Ascending aorta (tissue), 2 donors: ENCODE results near the gene MRPS18C. TPM values are rescaled to one million over a fixed set of nuclear protein-coding genes. Genes with fewer than 3 reads are reported as not detected.
"Not testable (repeated sequence)": the region's sequence is repeated elsewhere in the genome, so short reads cannot be mapped to it uniquely, and the experiment has no call there.

Experiments used
- DNase-seq, 2 donors: peaks; one replicate each; pipeline ENCODE4 v3.0.0-alpha.2; 2019; ENCODE audit warnings: low spot score in 2 of 2
- H3K27ac ChIP-seq, 2 donors: fragments of 200-600 bp; sonication (generic); one replicate each; pipeline ENCODE4 v1.5.1; 2016 to 2017; ENCODE audit warnings: mild to moderate bottlenecking in 1 of 2
- H3K27me3 ChIP-seq: fragments of 200-600 bp; sonication (generic); one replicate; pipeline ENCODE4 v1.5.1; 2017
- H3K36me3 ChIP-seq, 2 donors: fragments of 200-600 bp; sonication (generic); one replicate each; pipeline ENCODE4 v1.5.1; 2016
- H3K4me1 ChIP-seq, 2 donors: fragments of 200-600 bp; sonication (generic); one replicate each; pipeline ENCODE4 v1.5.1; 2016 to 2017; ENCODE audit warnings: mild to moderate bottlenecking in 1 of 2
- H3K4me3 ChIP-seq, 2 donors: fragments of 200-600 bp; sonication (generic); one replicate each; pipeline ENCODE4 v1.5.1; 2016 to 2017; ENCODE audit warnings: mild to moderate bottlenecking in 1 of 2
- H3K9me3 ChIP-seq, 2 donors: fragments of 200-600 bp; sonication (generic); one replicate each; pipeline ENCODE4 v1.5.1; 2016
- intact Hi-C: fragments of 100-400 bp; cut with DNase I; formaldehyde crosslinking; loops from one replicate; pipeline ENCODE4 v1.15.1; 2023
- total RNA-seq: library from RNA; depleted of rRNA; stranded (reverse); fragments of >200 nt; gene quantifications from one replicate; pipeline ENCODE4 v1.1.0, GENCODE V29; 2016
- TF ChIP-seq, protein P1 (sequence below), 3 experiments: fragments of 200-600 bp in 2 of 3; fragments of 450-650 bp in 1 of 3; sonication (generic) in 2 of 3; IDR thresholded peaks; one replicate each; pipeline ENCODE4 v1.5.1; 2016 to 2019; ENCODE audit warnings: antibody characterized with exemption in 3 of 3, mild to moderate bottlenecking in 1 of 3, moderate library complexity in 1 of 3

Gene MRPS18C
- total RNA-seq, 1 donor from 2014 or later, result 13.0 TPM

DNA sequence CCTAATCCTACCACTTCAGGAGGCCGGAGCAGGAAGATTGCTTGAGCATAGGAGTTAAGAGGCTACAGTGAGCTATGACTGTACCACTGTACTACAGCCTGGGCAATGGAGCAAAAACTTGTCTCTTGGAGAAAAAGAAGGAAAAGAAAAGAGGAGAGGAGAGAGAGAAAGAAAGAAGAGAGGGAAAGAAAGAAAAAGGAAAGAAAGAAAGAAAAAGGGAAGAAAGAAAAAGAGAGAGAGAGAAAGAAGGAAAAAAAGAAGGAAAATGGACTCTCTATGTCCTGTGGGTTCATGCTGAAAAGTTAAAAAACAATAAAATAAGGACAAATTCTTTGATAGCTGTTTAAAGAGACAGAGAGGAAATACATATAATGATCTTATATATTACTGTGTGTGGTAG, 42.3 kb downstream of the MRPS18C start:
- intact Hi-C loops, result no loop called here
- H3K4me3 ChIP-seq, result no peak overlapping the region
- TF ChIP-seq, protein P1, sequence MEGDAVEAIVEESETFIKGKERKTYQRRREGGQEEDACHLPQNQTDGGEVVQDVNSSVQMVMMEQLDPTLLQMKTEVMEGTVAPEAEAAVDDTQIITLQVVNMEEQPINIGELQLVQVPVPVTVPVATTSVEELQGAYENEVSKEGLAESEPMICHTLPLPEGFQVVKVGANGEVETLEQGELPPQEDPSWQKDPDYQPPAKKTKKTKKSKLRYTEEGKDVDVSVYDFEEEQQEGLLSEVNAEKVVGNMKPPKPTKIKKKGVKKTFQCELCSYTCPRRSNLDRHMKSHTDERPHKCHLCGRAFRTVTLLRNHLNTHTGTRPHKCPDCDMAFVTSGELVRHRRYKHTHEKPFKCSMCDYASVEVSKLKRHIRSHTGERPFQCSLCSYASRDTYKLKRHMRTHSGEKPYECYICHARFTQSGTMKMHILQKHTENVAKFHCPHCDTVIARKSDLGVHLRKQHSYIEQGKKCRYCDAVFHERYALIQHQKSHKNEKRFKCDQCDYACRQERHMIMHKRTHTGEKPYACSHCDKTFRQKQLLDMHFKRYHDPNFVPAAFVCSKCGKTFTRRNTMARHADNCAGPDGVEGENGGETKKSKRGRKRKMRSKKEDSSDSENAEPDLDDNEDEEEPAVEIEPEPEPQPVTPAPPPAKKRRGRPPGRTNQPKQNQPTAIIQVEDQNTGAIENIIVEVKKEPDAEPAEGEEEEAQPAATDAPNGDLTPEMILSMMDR (IDR thresholded peaks at IDR 0.05), result no peak

DNA sequence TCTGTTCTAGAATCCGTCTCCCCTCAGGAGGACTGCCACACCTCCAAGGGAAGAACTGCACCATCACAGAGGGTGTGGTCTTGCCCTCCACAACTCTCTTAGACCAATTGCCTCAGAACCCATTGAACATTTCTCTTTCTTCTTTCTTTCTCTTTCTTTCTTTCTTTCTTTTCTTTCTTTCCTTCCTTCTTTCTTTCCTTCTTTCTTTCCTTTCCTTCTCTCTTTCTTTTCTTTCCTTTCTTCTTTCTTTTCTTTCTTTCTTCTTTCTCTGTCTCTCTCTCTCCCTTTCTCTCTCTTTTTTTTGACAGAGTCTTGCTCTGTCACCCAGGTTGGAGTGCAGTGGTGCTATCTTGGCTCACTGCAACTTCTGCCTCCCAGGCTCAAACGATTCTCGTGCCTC, 45.8 kb downstream of the MRPS18C start:
- H3K4me3 ChIP-seq, intact Hi-C loops: not testable (repeated sequence)

More for the DNA sequence above, 42.3 kb downstream of the MRPS18C start:
- no peak for DNase-seq
- Histone ChIP-seq H3K36me3 (no peaks in the 10 kb centered on the region), H3K4me1 (no peaks in the 10 kb centered on the region), H3K27me3 (no peaks in the 10 kb centered on the region), H3K9me3 (no peaks in the 10 kb centered on the region), H3K27ac (no peak overlapping the region)

DNA sequence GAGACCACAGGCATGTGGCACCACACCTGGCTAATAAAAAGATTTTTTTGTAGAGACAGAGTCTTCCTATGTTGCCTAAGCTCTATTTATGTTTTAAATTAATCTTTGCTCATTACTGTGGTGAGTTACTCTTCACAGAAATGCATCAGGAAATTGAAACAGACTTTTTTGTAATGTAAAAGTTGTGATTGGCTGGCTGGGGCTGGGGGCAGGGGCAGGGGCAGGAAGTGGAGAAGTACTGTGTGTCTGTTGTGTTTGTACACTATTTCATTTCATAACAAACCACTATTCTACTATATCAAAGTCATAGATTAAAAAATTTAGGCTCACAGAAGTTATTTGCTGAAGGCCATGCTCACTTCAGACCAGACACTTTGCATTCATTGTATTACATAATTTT, 48.1 kb downstream of the MRPS18C start:
- Histone ChIP-seq H3K4me3 (no peak overlapping the region), H3K36me3 (no peaks in the 10 kb centered on the region), H3K9me3 (no peaks in the 10 kb centered on the region), H3K27ac (no peak overlapping the region), H3K27me3 (no peaks in the 10 kb centered on the region), H3K4me1 (no peaks in the 10 kb centered on the region)
- no peak for DNase-seq
- TF ChIP-seq, protein P1 (IDR thresholded peaks at IDR 0.05), result no peak
- intact Hi-C loops, result no loop called here

More for the DNA sequence above, 45.8 kb downstream of the MRPS18C start:
- not testable (repeated sequence) for H3K4me1 ChIP-seq, H3K27me3 ChIP-seq, H3K9me3 ChIP-seq, H3K27ac ChIP-seq, H3K36me3 ChIP-seq, DNase-seq

DNA sequence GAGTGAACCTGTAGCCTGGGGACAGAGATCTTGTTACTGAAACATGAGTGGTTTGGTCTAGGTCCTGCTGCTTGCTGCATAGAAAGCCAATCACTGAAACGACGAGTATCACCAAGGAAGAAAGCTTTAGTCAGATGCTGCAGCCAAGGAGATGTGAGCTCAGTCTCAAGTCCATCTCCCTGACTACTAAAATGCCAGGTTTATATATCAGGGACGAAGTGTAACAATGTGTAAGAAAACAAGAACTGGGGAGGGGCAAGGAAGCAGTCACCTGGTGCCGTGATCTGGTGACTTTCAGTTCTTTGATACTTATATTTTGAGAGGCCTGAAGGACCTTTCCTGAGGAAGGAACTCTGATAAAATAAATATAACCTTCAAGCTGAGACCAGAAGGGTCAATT, 48.6 kb downstream of the MRPS18C start:
- no peak overlapping the region for H3K4me3 ChIP-seq
- intact Hi-C loops, result no loop called here
- H3K9me3 ChIP-seq, result no peaks in the 10 kb centered on the region
- DNase-seq, result no peak
- TF ChIP-seq, protein P1 (IDR thresholded peaks at IDR 0.05), result no peak
- no peaks in the 10 kb centered on the region for H3K36me3 ChIP-seq
- no peak overlapping the region for H3K27ac ChIP-seq
- H3K27me3 ChIP-seq, result no peaks in the 10 kb centered on the region
- no peaks in the 10 kb centered on the region for H3K4me1 ChIP-seq

DNA sequence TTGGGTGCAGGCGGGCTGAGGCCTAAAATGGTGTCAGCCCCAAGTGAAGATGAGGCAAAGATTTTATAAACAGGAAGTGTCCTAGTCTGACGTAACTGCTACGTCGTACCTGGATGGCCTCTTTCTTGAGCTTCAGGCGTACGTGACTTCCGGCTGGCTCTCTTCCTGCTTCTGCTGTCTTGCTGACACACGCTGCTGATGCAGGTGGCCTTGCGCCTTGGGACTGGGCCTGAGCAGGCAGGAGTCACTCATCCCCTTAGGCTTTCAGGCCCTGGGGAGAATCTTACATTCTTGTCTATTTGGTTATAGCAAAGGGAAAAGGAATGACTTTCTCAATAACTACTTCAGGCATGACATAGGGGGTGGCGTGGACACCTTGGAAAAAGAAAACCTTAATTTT, 49.1 kb downstream of the MRPS18C start:
- H3K27ac ChIP-seq, result no peak overlapping the region
- DNase-seq, result no peak
- intact Hi-C loops, result no loop called here
- TF ChIP-seq, protein P1 (IDR thresholded peaks at IDR 0.05), result no peak
- H3K9me3 ChIP-seq, result no peaks in the 10 kb centered on the region
- H3K27me3 ChIP-seq, result no peaks in the 10 kb centered on the region
- no peak overlapping the region for H3K4me3 ChIP-seq
- no peaks in the 10 kb centered on the region for H3K36me3 ChIP-seq
- no peaks in the 10 kb centered on the region for H3K4me1 ChIP-seq

DNA sequence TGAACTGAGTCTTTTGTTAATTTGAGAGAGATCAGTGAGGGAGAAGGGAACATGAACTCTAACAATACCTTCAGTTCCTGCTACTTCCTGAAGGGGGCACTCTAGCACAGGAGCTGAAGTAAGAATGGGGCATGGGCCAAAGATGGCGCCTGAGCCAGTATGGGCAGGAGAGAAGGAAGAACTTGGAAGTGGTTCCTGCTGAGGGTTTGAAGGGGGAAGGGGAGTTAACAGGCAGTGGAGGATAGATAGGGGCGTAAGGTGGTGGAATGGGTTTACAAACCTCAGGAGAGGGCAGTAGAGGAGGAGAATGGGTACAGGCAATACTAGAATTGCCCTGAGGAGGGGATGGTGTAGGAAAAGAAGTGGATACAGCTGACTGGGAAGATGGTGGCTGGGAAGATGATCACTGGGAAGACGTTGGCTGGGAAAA, 53.3 kb downstream of the MRPS18C start:
- H3K27me3 ChIP-seq, H3K27ac ChIP-seq, H3K4me3 ChIP-seq, H3K9me3 ChIP-seq, H3K36me3 ChIP-seq, H3K4me1 ChIP-seq: not testable (repeated sequence)
- TF ChIP-seq, protein P1 (IDR thresholded peaks at IDR 0.05), result peak; percentile 51 to 60 (median 52)
- peak in 1 of 2 donors; percentile 74 for DNase-seq
- intact Hi-C loops, result loop anchor here (1.0 kb wide), 1 partner anchor 131 kb away; no protein-coding TSS in a partner anchor
